Neural cell (in vitro differentiated cells): Measurements from ENCODE around the gene B3GNT3.

Source experiments
- EP300 ChIP-seq: fragments of 450-650 bp; conservative IDR thresholded peaks from 2 replicates; pipeline ENCODE4 v1.6.1; 2014; ENCODE audit warnings: antibody characterized with exemption, mild to moderate bottlenecking, moderate library complexity; ENCODE audit not compliant: poor library complexity, severe bottlenecking
- EZH2 ChIP-seq: fragments of 200-600, 300-800 bp; shearing (Covaris generic), sonication (generic); IDR thresholded peaks from 2 replicates; pipeline ENCODE4 v1.6.1; 2014; ENCODE audit warnings: antibody characterized with exemption, low read length, borderline replicate concordance, mild to moderate bottlenecking; ENCODE audit not compliant: insufficient read depth, poor library complexity, severe bottlenecking
- MXI1 ChIP-seq: fragments of 450-650 bp; conservative IDR thresholded peaks from 2 replicates; pipeline ENCODE4 v1.6.1; 2014; ENCODE audit warnings: antibody characterized with exemption, mild to moderate bottlenecking; ENCODE audit not compliant: poor library complexity, severe bottlenecking
- POLR2AphosphoS5 ChIP-seq: IDR thresholded peaks from 2 replicates; pipeline ENCODE4 v1.6.1; 2012
- RAD21 ChIP-seq: fragments of 450-650 bp; conservative IDR thresholded peaks from 2 replicates; pipeline ENCODE4 v1.6.1; 2014; ENCODE audit warnings: antibody characterized with exemption, mild to moderate bottlenecking, moderate library complexity
- SMC3 ChIP-seq: fragments of 450-650 bp; conservative IDR thresholded peaks from 2 replicates; pipeline ENCODE4 v1.6.1; 2014; ENCODE audit warnings: antibody characterized with exemption, mild to moderate bottlenecking, moderate library complexity; ENCODE audit not compliant: poor library complexity
- TAF1 ChIP-seq: IDR thresholded peaks from 2 replicates; pipeline ENCODE4 v1.6.1; 2012; ENCODE audit warnings: low read depth
- TF ChIP-seq, protein P1 (sequence below): IDR thresholded peaks from 2 replicates; pipeline ENCODE4 v1.6.1; 2012; ENCODE audit warnings: borderline replicate concordance
- TF ChIP-seq, protein P2 (sequence below): fragments of 450-650 bp; IDR thresholded peaks from 2 replicates; pipeline ENCODE4 v1.5.1; 2014; ENCODE audit warnings: antibody characterized with exemption, mild to moderate bottlenecking, moderate library complexity; ENCODE audit not compliant: poor library complexity, severe bottlenecking

GRCh38 chr19:17831419-17831888 lies 36.5 kb downstream of the B3GNT3 start:
- TF ChIP-seq EZH2 (no peak), MXI1 (no peak), POLR2AphosphoS5 (no peak), EP300 (no peak), TAF1 (no peak), RAD21 (no peak), SMC3 (no peak)
- TF ChIP-seq, protein P1, sequence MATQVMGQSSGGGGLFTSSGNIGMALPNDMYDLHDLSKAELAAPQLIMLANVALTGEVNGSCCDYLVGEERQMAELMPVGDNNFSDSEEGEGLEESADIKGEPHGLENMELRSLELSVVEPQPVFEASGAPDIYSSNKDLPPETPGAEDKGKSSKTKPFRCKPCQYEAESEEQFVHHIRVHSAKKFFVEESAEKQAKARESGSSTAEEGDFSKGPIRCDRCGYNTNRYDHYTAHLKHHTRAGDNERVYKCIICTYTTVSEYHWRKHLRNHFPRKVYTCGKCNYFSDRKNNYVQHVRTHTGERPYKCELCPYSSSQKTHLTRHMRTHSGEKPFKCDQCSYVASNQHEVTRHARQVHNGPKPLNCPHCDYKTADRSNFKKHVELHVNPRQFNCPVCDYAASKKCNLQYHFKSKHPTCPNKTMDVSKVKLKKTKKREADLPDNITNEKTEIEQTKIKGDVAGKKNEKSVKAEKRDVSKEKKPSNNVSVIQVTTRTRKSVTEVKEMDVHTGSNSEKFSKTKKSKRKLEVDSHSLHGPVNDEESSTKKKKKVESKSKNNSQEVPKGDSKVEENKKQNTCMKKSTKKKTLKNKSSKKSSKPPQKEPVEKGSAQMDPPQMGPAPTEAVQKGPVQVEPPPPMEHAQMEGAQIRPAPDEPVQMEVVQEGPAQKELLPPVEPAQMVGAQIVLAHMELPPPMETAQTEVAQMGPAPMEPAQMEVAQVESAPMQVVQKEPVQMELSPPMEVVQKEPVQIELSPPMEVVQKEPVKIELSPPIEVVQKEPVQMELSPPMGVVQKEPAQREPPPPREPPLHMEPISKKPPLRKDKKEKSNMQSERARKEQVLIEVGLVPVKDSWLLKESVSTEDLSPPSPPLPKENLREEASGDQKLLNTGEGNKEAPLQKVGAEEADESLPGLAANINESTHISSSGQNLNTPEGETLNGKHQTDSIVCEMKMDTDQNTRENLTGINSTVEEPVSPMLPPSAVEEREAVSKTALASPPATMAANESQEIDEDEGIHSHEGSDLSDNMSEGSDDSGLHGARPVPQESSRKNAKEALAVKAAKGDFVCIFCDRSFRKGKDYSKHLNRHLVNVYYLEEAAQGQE, result no peak
- TF ChIP-seq, protein P2, sequence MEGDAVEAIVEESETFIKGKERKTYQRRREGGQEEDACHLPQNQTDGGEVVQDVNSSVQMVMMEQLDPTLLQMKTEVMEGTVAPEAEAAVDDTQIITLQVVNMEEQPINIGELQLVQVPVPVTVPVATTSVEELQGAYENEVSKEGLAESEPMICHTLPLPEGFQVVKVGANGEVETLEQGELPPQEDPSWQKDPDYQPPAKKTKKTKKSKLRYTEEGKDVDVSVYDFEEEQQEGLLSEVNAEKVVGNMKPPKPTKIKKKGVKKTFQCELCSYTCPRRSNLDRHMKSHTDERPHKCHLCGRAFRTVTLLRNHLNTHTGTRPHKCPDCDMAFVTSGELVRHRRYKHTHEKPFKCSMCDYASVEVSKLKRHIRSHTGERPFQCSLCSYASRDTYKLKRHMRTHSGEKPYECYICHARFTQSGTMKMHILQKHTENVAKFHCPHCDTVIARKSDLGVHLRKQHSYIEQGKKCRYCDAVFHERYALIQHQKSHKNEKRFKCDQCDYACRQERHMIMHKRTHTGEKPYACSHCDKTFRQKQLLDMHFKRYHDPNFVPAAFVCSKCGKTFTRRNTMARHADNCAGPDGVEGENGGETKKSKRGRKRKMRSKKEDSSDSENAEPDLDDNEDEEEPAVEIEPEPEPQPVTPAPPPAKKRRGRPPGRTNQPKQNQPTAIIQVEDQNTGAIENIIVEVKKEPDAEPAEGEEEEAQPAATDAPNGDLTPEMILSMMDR, result no peak
